ENCODE data around the gene OXER1. TPM values are rescaled to one million over a fixed set of nuclear protein-coding genes. Genes with fewer than 3 reads are reported as not detected.

The OXER1 gene
- total and polyA plus RNA-seq, 12 donors = 0.20 to 1.2 (median 0.49) TPM

DNA sequence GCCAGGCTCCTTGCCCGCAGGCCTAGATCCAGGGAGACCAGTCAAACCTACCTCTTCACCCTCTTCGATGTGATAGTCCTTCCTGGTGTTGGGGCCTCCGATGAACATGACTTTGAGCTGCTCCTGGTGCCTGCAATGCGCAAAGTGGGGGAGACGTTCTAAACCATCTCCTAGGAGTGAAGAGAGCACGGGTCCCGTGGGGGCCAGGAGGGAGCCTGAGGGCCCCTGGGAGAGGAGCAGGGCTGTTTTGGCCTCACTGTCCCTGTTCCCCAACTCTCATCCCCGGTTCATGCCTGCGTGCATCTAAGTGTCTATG, 24.5 kb upstream of the OXER1 start:
- 74 to 76% methylated on average over 9 of the region's 9 CpGs for WGBS, 2 donors
- no peak for DNase-seq
- no peak for TF ChIP-seq CTCF (IDR thresholded peaks at IDR 0.05)
- Histone ChIP-seq H3K36me3 (peaks cover 0 to 7% (median 0%) of the 10 kb centered on the region in 9 donors), H3K27me3 (peaks cover 0 to 21% (median 12%) of the 10 kb centered on the region in 7 donors), H3K9me3 (no peaks in the 10 kb centered on the region), H3K4me1 (peaks cover 0 to 31% (median 12%) of the 10 kb centered on the region in 9 donors), H3K4me3 (no peak overlapping the region), H3K27ac (no peak overlapping the region)
- intact Hi-C loops (cut with DNase I) = no loop called here
- ATAC-seq = no peak

DNA sequence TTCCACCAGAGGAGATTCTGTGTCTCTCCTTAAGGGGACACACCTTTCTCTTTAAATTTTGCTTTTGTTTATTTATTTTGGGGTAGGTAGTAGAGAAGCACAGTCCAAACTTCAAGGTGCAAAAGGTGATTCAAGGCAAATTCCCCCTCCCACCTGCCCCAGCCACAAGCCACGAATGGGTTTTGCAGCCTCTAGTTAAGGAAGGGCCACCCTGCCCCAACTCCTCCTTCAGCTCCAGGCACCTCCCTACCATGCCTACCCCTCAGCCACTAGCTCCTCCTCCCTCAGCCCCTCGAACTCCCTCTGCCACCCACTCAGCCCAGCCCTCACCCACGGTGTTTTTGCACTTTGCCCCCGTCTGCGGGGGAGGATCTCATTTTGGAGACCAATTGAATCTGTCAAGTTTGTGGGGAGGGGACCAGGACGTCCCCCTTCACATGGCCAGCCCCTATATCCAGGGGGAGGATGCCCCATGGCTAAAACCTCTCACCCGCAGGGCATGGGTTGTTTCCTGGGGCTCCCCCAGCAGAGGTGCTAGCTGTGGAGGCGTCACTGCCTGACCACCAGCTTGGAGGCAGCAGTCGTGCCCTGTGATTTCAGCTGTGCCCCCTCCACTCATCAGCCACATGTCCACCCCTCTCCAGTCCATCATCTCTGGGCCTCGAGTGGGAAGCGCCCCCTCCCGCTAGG, 24.0 kb upstream of the OXER1 start:
- WGBS, 2 donors = 78 to 84% methylated on average over 12 of the region's 12 CpGs
- no peak for TF ChIP-seq CTCF (IDR thresholded peaks at IDR 0.05)
- Histone ChIP-seq H3K4me3 (no peak overlapping the region), H3K9me3 (no peaks in the 10 kb centered on the region), H3K4me1 (peaks cover 0 to 28% (median 12%) of the 10 kb centered on the region in 9 donors), H3K27ac (no peak overlapping the region), H3K27me3 (peaks cover 0 to 21% (median 12%) of the 10 kb centered on the region in 7 donors), H3K36me3 (peaks cover 0 to 12% (median 0%) of the 10 kb centered on the region in 9 donors)
- ATAC-seq (no peak), DNase-seq (no peak)
- intact Hi-C loops (cut with DNase I) = no loop called here

DNA sequence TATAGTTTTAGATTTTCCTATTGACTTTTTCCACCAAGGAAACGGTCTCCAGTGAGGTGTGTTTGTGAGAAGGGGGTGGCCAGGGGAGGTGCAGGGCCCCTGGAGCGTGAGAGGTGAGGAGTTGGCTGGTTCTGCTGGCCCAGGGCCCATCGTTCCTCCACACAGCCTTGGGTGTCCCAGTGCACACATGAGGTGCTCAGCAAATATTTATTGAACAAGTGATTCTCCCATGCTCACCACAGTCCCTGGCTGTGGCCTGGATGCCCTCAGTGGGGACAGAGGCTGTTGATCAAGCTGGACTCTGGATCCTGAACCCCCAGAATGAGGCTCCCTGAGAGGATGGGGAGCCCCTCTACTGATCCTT, 23.5 kb upstream of the OXER1 start:
- intact Hi-C loops (cut with DNase I) = no loop called here
- no peak for TF ChIP-seq CTCF (IDR thresholded peaks at IDR 0.05)
- Histone ChIP-seq H3K27me3 (peaks cover 0 to 18% (median 9%) of the 10 kb centered on the region in 7 donors), H3K27ac (no peak overlapping the region), H3K4me3 (no peak overlapping the region), H3K36me3 (peaks cover 0 to 17% (median 0%) of the 10 kb centered on the region in 9 donors), H3K9me3 (no peaks in the 10 kb centered on the region), H3K4me1 (peaks cover 0 to 28% (median 12%) of the 10 kb centered on the region in 9 donors)
- DNase-seq (no peak), ATAC-seq (no peak)
- 95 to 96% methylated on average over 3 of the region's 3 CpGs for WGBS, 2 donors

DNA sequence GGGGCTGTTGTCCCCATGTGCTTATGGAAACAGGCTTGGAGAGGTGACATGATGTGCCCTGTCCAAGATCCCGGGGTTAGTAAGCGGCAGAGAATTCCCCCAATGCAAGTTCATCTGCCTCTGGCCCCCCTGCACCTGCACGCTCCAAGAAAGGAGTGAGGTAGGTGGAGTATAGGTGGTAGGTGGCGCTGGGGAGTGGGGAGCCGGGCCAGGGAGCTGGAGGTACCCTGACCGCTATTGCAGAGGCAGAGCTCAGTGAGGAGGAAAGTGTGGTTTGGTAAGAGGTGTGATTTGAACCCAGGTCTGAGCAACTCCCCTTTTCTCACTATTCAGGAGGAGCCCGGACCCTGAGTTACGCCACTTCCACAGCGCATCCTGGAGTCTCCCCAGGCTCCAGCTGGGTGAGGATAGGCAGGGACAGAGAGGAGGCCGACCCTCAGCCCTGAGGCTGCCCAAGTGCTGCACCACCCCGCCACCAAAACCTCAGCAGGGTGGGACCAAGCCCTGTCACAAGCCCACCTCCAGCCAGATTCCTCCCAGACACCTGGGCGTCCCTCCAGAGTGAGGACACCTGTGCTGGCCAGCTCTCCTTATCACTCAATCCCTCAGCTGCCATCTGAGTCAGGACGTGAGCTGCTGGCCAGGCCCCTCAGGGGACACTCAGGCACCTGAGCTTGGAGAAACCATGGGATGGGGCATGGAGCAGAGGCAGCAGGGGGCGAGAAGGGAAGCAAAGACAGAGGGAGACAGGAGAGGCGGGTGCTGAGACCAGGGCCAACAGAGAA, 22.8 kb upstream of the OXER1 start:
- 84 to 87% methylated on average over 15 of the region's 15 CpGs for WGBS, 2 donors

More for the DNA sequence above, 22.8 kb upstream of the OXER1 start:
- ATAC-seq (no peak), DNase-seq (no peak)
- Histone ChIP-seq H3K27me3 (peaks cover 0 to 13% (median 6%) of the 10 kb centered on the region in 7 donors), H3K4me3 (no peak overlapping the region), H3K9me3 (no peaks in the 10 kb centered on the region), H3K4me1 (peaks cover 0 to 25% (median 8%) of the 10 kb centered on the region in 9 donors), H3K36me3 (peaks cover 0 to 21% (median 0%) of the 10 kb centered on the region in 9 donors), H3K27ac (no peak overlapping the region)
- TF ChIP-seq CTCF (IDR thresholded peaks at IDR 0.05) = no peak
- intact Hi-C loops (cut with DNase I) = no loop called here

All from heart right ventricle (tissue), 16 donors.